Medulla oblongata (tissue), 1 donor: ENCODE measurements around the gene LPAR1.
"Not testable (repeated sequence)": the region's sequence is repeated elsewhere in the genome, so short reads cannot be mapped to it uniquely, and the experiment has no call there.

Experiments
- DNase-seq: peaks from one replicate; pipeline ENCODE4 v3.0.0-alpha.2; 2015; ENCODE audit errors: extremely low spot score

LPAR1 gene

DNA sequence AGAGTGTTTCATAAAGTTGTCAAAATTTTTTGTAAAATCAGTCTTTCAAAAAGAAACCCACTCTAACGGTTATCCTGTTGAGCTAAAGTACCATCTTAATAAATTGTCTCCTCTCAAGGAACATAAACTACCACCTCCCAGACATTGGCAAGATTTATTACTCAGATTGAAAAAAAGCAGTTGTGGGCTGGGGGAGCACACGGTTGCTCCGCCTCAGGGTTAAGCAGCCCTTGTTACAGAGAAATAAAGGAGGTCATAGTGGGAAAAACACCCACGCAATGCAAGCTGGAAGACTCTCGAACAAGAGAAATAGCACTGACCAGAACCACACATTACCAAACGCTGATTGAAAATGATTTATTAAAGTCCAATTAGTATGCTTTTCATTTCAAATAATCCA lies 165.3 kb downstream of the LPAR1 start:
- DNase-seq: no peak

DNA sequence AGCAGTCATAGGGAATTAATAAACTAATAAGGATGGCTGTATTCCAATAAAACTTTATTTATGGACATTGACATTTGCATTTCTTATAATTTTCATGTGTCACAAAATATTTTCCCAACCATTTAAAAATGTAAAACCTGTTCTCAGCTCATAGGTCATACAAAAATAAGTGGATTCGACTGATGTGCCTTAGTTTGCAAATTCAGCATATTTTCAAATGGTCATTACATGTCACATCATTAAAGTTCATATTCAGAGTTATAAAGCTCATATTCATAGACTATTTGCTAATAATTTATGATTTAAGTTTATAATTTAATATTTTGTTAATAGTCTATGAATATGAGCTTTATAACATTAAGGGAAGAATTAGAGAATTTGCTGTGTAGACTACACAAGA lies 166.5 kb downstream of the LPAR1 start:
- DNase-seq: no peak

DNA sequence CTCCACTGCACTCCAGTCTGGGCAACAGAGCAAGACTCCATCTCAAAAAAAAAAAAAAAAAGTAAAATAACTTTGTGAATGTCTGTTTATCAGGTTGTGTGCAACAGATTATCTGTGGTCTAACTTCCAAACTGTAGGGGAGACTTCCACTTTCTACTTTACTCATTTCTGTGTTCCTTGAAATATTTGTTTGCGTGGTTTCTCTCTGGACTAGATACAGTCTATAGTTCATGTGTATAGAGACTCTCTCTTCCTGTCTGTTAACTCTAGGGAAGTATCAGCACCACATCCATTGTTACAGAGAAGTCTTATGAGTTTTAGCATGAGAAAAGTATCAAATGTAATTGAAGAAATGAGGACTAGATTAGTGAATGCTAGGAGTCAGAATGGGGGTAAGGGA lies 168.3 kb downstream of the LPAR1 start:
- peak; percentile 27 for DNase-seq

DNA sequence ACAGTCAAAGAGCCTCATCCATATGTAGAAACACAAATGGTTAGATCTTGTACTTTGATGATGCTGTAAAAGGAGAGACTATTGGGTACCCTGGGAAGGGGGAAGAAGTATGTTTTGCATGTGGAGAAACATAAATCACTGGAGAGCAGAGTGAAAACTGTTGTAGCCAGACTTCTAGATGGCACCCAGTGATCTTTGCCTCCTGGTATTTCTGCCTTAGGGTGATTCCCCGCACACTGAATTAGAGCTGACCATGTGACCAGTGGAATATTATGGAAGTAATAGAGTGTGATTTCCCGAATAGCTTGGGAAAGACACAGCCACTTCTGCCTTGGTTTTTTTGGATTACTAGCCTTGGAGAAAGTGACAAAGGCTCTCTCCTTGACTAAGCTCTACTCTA lies 174.3 kb downstream of the LPAR1 start:
- DNase-seq: no peak

DNA sequence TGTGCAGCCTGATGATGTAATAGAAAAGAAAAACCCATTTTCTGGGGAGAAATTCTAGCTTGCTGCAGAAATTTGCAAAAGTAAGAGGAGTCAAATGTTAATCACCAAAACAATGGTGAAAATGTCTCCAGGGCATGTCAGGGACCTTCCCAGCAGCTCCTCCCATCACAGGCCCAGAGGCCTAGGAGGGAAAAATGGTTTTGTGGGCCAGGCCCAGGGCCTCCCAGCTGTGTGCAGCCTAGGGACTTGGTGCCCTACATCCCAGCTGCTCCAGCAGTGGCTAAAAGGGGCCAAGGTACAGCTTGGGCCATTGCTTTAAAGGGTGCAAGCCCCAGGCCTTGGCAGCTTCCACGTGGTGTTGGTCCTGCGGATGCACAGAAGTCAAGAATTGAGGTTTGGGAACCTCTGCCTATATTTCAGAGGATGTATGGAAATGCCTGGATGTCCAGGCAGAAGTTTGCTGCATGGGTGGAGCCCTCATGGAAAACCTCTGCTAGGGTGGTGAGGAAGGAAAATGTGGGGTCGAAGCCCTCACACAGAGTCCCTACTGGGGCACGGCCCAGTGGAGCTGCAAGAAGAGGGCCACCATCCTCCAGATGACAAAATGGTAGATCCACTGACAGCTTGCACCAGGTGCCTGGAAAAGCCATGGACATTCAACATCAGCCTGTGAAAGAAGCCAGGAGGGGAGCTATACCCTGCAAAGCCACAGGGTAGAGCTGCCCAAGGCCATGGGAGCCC lies 176.7 kb downstream of the LPAR1 start:
- not testable (repeated sequence) for DNase-seq

DNA sequence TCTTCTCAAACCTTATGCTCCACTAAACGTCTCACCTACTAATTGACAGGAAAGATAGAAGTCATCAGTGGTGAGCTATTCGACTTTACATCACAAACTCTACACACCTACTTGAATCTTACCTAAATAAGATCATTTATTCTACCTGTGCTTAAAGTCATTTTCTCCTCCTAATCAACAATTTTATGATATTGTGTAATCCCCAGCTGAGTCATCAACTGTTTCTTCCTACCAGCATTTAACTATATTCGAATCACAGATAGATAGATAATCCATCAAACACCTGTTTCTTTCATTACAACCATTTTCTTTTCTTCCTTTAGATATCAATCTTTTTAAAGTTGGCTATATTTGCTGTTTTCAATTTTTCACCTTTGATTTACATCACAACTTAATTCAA lies 181.5 kb downstream of the LPAR1 start:
- DNase-seq: no peak

DNA sequence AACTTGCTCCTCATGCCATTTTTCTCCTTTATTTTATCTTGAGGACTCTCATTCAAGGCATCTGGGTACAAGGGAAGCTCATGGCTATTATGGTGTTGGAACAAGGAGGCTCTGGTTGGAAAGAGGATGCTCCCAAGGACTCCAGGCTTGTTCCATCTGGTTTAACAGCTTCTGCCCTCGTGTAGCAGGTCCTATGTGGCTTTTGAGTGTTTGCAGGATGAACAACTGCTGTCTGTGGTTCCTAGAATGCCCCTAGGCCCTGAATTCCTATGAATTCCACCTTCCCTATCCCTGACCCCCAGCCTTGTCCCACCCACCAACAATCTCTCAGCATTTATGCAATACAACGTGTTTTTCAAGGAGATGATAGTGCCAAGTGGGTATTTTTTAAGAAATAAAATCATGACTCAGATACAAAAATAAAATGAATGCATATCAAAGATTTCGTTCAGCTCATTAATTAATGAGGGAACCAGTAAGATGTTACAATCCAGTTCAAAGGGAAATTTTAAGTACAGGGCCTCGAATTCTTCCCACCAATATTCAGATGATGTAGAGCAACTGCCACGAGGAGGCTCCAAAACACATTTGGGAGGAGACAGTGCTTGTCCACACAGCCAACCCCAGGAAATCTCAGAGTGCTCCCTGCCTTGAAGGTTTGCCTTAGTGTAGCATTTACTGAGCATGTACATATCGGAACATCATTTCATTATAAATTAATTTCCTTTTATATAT lies 187.7 kb downstream of the LPAR1 start:
- no peak for DNase-seq

DNA sequence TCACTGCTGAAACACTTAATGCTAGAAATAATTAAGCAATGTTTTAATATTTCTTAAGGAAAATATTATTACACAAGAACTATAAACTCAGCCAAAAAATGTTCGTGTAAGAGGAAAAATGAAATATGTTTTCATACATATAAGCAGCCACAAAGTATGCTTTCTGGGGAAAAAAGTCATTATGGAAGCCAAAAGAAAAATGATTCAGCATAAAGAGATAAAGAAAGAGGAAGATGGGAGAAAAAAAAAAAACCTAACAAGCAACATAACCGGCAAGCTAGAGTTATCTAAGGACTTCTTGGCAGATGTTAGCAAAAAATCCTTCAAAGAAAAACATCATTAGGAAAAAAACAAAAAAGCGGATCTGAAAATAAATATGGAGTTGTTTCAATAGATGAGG lies 190.6 kb downstream of the LPAR1 start:
- no peak for DNase-seq

DNA sequence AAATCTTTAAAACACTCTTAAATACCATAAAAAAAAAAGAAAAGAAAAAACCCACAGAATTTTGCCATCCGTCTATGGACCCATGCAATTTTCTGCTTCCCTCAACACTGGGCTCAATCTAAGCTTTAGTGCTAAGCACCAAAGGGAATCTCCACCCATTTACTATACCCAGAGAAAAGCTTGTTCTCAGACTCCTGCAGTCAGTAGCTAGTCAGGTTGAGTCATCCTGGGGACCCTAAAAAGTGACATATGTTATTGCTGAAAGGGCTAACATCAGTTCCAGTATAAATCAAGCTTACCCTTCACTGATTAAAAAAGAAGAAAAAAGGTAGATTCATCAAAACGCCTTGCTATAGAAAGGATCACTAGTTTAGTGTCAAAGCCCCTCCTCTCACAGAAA lies 192.1 kb downstream of the LPAR1 start:
- no peak for DNase-seq

DNA sequence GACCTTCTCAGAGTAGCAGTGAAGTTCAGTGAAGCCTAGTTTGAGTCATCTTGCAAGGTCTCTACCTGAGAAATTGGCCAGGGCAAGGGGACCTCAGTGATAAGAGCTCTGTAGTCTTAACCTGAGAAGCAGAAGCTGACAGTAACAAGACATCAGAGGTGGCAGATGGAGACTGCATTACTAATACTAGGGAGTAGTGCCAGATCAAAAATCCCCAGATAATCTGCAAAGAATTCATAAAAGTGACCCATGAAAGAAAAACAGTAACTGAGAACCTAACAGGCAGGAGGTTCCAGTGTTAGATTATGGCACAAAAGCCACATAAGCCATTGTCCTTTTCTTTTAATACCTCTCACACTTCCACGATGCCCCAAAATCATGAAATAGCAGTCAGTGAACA lies 194.1 kb downstream of the LPAR1 start:
- DNase-seq: no peak

DNA sequence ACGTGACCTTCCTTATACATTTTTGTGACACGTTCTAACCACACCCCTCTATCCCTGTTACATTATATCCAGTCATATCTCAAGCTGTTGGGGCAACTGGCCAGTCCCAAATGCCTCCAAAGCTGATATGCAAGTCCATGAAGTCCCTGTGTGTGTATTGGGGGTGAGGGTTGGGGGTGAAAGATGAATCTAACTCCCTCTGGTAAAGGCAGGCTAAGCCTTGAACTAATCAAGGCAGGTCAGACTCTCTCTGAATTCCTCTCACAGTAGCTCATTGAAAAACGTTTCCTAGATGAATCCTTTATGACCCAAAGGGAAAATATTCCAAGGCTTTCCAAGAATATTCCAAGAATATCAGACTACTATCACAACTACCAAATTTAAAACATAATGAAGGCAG lies 195.3 kb downstream of the LPAR1 start:
- DNase-seq: no peak

DNA sequence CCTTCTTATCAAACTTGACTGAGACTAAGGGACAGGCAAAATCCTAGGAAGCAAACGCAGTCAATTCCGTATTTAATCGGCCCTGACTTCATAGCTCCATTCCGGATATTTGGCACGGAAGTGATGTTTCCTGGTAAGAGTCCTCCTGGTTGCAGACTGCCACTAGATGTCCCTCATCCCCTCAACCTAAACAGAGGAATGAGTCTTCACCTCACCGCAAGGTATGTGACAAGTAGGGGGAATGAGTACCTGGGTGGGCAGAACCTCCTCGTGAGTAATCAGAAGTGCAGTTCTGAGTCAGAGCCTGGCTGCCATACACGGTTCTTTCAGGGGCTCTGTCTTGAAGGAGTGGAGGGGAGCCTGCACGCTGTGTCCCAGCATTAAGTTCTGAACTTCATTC lies 196.1 kb downstream of the LPAR1 start:
- no peak for DNase-seq

DNA sequence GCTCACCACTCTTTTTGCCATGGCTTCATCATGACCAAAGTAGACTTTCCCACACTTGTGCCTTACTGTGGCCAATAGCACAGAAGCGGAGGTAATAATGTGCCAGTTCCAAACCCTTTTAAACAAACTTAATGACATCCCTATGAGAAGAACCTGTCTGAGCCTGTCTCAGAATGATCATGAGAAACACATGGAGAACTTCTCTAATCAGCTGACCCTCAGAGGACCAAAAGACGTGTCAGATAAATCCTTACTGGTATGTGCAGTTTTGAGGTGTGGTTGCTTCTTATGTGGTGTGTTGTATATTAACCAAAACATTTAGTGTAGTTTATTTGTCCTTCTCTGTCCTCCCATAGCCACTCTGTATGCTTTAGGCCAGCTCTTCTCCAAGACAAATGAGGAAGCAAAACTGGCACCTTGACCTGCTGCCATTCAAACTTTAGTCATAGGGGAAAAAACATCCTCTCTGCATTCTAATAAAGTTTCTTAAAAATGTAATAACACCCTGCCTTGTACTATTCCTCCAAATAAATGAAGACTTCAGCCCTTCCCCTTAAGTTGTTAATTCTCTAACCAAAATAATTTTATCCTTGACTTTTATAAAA lies 200.8 kb downstream of the LPAR1 start:
- no peak for DNase-seq

DNA sequence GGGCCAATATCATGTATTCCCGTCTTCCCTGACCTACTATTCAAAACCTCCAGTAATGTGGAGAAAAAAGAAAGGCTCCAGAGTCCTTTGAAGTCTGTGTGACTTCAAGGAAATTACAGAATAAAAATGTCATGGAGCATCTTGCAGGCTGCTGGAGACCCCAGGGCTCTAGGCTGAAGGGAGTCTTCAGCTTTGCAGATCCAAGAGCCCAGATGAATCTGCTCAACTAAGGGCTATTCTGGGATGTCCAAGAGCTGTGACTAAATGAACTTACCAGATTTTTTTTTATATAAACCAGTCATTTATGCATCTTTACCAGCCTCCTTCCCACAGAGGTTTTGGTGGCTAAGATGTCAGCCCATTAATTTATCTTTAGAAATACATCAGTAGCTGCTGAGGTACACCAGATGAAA lies 202.4 kb downstream of the LPAR1 start:
- no peak for DNase-seq

DNA sequence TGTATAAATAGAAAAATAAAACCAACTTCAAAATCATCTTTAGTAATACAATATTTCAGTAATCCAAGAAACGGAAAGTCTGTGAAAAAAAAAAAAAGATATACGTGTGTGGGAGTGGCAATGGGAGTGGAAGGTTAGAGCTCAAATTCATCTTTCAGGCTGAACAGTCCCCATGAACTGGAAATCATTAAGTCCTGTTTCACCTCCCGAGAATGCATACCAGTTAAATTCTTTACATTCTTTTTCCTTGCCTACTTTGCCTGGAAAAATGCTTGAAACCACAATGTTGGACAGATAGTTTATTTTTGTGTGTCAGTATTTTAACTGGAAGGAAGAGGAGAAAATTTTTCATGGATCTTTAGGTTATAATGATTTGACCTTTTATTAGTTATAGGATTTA lies 202.9 kb downstream of the LPAR1 start:
- no peak for DNase-seq

DNA sequence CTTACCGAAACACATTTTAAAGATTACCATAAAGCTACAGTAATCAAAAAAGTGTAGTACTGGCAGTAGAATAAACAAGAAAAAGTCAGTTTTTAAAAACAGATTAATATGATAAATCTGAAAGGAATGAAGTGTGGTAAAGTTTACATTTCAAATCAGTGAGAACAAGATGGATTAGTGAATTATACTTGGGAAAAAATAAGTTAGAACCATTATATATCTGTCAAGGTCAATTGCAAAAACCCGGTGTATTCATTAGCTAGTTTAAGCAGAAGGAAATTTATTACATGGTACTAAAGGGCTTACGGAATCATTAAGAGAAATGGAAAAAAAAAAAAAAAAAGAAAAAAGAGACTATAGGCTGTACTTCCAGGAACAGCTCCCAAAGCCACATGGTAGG lies 205.3 kb downstream of the LPAR1 start:
- no peak for DNase-seq

DNA sequence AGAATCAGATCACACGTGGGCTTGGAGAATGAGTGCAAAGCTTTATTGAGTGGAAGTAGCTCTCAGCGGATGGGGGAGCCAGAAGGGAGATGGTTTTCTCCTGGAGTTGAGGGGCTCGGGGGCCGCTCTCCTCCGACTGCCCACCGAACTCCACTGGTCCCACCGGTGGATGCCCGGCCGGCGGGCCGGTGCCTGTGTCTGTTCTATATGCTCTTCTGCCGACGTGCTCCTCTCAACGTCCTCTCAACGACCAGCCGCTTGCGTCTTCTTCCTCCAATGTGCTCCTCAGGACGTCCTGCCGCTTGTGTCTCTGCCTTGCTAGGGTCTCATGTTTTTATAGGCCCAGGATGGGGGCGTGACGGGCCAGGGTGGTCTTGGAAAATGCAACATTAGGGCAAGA lies 207.8 kb downstream of the LPAR1 start:
- DNase-seq: no peak

DNA sequence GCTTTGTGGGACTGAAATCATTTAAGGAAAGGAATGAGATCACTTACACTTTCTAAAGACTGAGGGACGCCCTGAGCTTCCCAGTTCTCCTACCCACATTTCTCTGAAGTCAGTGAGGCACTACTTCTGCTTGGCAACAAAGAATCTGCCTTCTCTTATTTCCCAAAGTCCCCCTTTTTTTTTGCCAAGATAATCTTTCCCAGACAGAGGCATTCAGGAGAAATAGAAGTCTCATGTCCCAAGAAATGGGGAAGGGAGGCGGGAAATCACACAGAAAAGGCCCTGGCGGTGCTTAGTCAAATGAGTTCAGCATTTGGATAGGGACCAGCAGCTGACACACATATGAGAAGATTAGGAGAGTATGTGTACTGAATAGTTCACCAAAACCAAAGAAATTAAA lies 210.0 kb downstream of the LPAR1 start:
- peak; percentile 77 for DNase-seq

DNA sequence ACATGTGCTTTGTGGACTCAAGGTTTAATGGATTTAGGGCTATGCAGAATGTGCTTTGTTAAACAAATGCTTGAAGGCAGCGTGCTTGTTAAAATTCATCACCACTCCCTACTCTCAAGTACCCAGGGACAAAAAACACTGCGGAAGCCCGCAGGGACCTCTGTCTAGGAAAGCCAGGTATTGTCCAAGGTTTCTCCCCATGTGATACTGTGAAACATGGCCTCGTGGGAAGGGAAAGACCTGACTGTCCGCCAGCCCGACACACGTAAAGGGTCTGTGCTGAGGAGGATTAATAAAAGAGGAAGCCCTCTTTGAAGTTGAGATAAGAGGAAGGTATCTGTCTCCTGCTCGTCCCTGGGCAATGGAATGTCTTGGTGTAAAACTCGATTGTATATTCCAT lies 211.9 kb downstream of the LPAR1 start:
- DNase-seq: not testable (repeated sequence)

DNA sequence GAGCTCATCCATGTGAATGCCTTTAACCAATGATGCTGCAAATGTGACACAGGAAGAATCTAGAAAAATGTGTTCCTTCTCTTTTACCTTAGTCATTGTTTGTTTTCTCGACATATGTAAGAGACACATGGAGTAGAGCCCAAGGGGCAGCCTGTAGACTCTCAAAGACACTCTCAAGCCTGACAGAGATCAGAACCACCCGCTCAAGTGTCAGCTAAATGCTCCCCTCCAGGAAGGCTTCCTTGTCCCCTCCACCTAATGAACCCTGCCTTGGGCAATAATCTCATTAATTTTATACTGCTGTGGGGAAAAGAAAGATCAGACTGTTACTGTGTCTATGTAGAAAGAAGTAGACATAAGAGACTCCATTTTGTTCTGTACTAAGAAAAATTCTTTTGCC lies 212.3 kb downstream of the LPAR1 start:
- DNase-seq: no peak

DNA sequence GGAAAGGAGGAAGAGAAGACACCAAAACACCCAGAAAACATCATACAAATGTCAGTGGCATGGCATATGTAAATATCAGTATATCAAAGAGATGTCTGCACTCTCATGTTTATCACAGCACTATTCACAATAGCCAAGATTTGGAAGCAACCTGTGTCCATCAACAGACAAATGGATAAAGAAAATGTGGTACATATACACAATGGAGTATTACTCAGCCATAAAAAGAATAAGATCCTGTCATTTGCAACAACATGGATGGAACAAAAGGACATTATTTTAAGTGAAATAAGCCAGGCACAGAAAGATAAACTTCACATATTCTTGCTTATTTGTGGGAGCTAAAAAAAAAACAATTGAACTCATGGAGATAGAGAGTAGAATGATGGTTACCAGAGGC lies 213.1 kb downstream of the LPAR1 start:
- not testable (repeated sequence) for DNase-seq
